ENCODE measurements around the gene GHRH.
A peak's percentile ranks its signal among the peaks of the same experiment; 100 is the strongest.

GHRH gene

GRCh38 chr20:37219751-37220668 lies 41.6 kb downstream of the GHRH start:
- H3K23ac ChIP-seq (ENCODE audit: low read length in 2 of 2) = no peak overlapping the region
- no peak overlapping the region for H4K8ac ChIP-seq (ENCODE audit: low read length)
- DNase-seq = no peak
- H2BK15ac ChIP-seq (ENCODE audit: low read depth, poor library complexity, severe bottlenecking) = no peak overlapping the region
- H2BK120ac ChIP-seq (ENCODE audit: low read depth, low read length) = no peak overlapping the region
- H2BK12ac ChIP-seq (ENCODE audit: low read length in 2 of 2) = no peak overlapping the region
- peaks cover 27 to 62% of the 10 kb centered on the region in 2 experiments for H3K36me3 ChIP-seq (ENCODE audit: control insufficient read depth in 1 of 2, insufficient read depth in 2 of 2, low read depth in 1 of 2, low read length in 2 of 2)
- H3K14ac ChIP-seq (ENCODE audit: low read length in 2 of 2) = no peak overlapping the region
- WGBS = 95% methylated on average over 7 of the region's 10 CpGs
- no peaks in the 10 kb centered on the region for H3K27me3 ChIP-seq (ENCODE audit: control insufficient read depth in 1 of 2, insufficient read depth in 1 of 2, low read length in 2 of 2)
- no peaks in the 10 kb centered on the region for H3K9me3 ChIP-seq (ENCODE audit: control insufficient read depth, low read length)
- no peak overlapping the region for H3K4me2 ChIP-seq (ENCODE audit: low read length, poor library complexity, severe bottlenecking)
- H3K18ac ChIP-seq (ENCODE audit: low read depth in 1 of 2, low read length in 2 of 2) = peak overlapping the region in 1 of 2 experiments; percentile 52
- H3K9ac ChIP-seq (ENCODE audit: low read length) = peak overlapping the region; percentile 58
- H3K4me1 ChIP-seq (ENCODE audit: control insufficient read depth, insufficient read depth, low read depth, low read length) = no peaks in the 10 kb centered on the region
- no peak overlapping the region for H2AK5ac ChIP-seq (ENCODE audit: low read length, severe bottlenecking)
- no peak overlapping the region for H3K27ac ChIP-seq (ENCODE audit: low read length, poor library complexity, severe bottlenecking)
- H3K79me1 ChIP-seq (replicated peaks; ENCODE audit: low read length, poor library complexity, severe bottlenecking) = peaks cover 29% of the 10 kb centered on the region
- no peak overlapping the region for H2AFZ ChIP-seq (ENCODE audit: low read depth, low read length)
- no peak overlapping the region for H3K4ac ChIP-seq (ENCODE audit: low read depth in 1 of 2, low read length in 2 of 2)
- H4K91ac ChIP-seq (ENCODE audit: low read length) = no peak overlapping the region
- H3K4me3 ChIP-seq (ENCODE audit: insufficient read depth in 1 of 2, low read depth in 1 of 2, low read length in 2 of 2) = no peak overlapping the region
- no peak overlapping the region for H2BK5ac ChIP-seq (ENCODE audit: low read depth, low read length, poor library complexity, severe bottlenecking)

GRCh38 chr20:37218976-37219375 lies 42.6 kb downstream of the GHRH start:
- H3K36me3 ChIP-seq (ENCODE audit: control insufficient read depth in 1 of 2, insufficient read depth in 2 of 2, low read depth in 1 of 2, low read length in 2 of 2) = peaks cover 27 to 62% of the 10 kb centered on the region in 2 experiments
- H2BK5ac ChIP-seq (ENCODE audit: low read depth, low read length, poor library complexity, severe bottlenecking) = no peak overlapping the region
- H3K27ac ChIP-seq (ENCODE audit: low read length, poor library complexity, severe bottlenecking) = no peak overlapping the region
- no peak overlapping the region for H3K9ac ChIP-seq (ENCODE audit: low read length)
- no peak overlapping the region for H2AK5ac ChIP-seq (ENCODE audit: low read length, severe bottlenecking)
- no peak for DNase-seq
- no peak overlapping the region for H3K4me2 ChIP-seq (ENCODE audit: low read length, poor library complexity, severe bottlenecking)
- no peak overlapping the region for H2BK15ac ChIP-seq (ENCODE audit: low read depth, poor library complexity, severe bottlenecking)
- no peak overlapping the region for H2AFZ ChIP-seq (ENCODE audit: low read depth, low read length)
- no peak overlapping the region for H3K4ac ChIP-seq (ENCODE audit: low read depth in 1 of 2, low read length in 2 of 2)
- no peak overlapping the region for H3K14ac ChIP-seq (ENCODE audit: low read length in 2 of 2)
- H4K91ac ChIP-seq (ENCODE audit: low read length) = no peak overlapping the region
- H4K8ac ChIP-seq (ENCODE audit: low read length) = no peak overlapping the region
- no peak overlapping the region for H3K23ac ChIP-seq (ENCODE audit: low read length in 2 of 2)
- no peak overlapping the region for H2BK120ac ChIP-seq (ENCODE audit: low read depth, low read length)
- WGBS = no CpG with 5 or more reads among the region's 4 CpGs
- peaks cover 24% of the 10 kb centered on the region for H3K79me1 ChIP-seq (replicated peaks; ENCODE audit: low read length, poor library complexity, severe bottlenecking)
- H3K4me3 ChIP-seq (ENCODE audit: insufficient read depth in 1 of 2, low read depth in 1 of 2, low read length in 2 of 2) = no peak overlapping the region
- no peak overlapping the region for H2BK12ac ChIP-seq (ENCODE audit: low read length in 2 of 2)
- no peaks in the 10 kb centered on the region for H3K27me3 ChIP-seq (ENCODE audit: control insufficient read depth in 1 of 2, insufficient read depth in 1 of 2, low read length in 2 of 2)
- H3K4me1 ChIP-seq (ENCODE audit: control insufficient read depth, insufficient read depth, low read depth, low read length) = no peaks in the 10 kb centered on the region
- no peaks in the 10 kb centered on the region for H3K9me3 ChIP-seq (ENCODE audit: control insufficient read depth, low read length)
- no peak overlapping the region for H3K18ac ChIP-seq (ENCODE audit: low read depth in 1 of 2, low read length in 2 of 2)

GRCh38 chr20:37218441-37218840 lies 43.2 kb downstream of the GHRH start:
- Histone ChIP-seq H3K4me3 (ENCODE audit: insufficient read depth in 1 of 2, low read depth in 1 of 2, low read length in 2 of 2) (no peak overlapping the region), H3K14ac (ENCODE audit: low read length in 2 of 2) (no peak overlapping the region), H3K27ac (ENCODE audit: low read length, poor library complexity, severe bottlenecking) (no peak overlapping the region), H2BK15ac (ENCODE audit: low read depth, poor library complexity, severe bottlenecking) (no peak overlapping the region), H3K4ac (ENCODE audit: low read depth in 1 of 2, low read length in 2 of 2) (no peak overlapping the region), H3K18ac (ENCODE audit: low read depth in 1 of 2, low read length in 2 of 2) (no peak overlapping the region), H3K23ac (ENCODE audit: low read length in 2 of 2) (no peak overlapping the region), H3K4me1 (ENCODE audit: control insufficient read depth, insufficient read depth, low read depth, low read length) (no peaks in the 10 kb centered on the region), H4K8ac (ENCODE audit: low read length) (no peak overlapping the region), H4K91ac (ENCODE audit: low read length) (no peak overlapping the region), H2BK5ac (ENCODE audit: low read depth, low read length, poor library complexity, severe bottlenecking) (no peak overlapping the region), H3K9me3 (ENCODE audit: control insufficient read depth, low read length) (no peaks in the 10 kb centered on the region), H3K9ac (ENCODE audit: low read length) (no peak overlapping the region), H3K36me3 (ENCODE audit: control insufficient read depth in 1 of 2, insufficient read depth in 2 of 2, low read depth in 1 of 2, low read length in 2 of 2) (peaks cover 25 to 62% of the 10 kb centered on the region in 2 experiments), H2BK12ac (ENCODE audit: low read length in 2 of 2) (no peak overlapping the region), H2AK5ac (ENCODE audit: low read length, severe bottlenecking) (no peak overlapping the region), H2BK120ac (ENCODE audit: low read depth, low read length) (no peak overlapping the region), H3K79me1 (replicated peaks; ENCODE audit: low read length, poor library complexity, severe bottlenecking) (peaks cover 21% of the 10 kb centered on the region), H3K4me2 (ENCODE audit: low read length, poor library complexity, severe bottlenecking) (no peak overlapping the region), H3K27me3 (ENCODE audit: control insufficient read depth in 1 of 2, insufficient read depth in 1 of 2, low read length in 2 of 2) (no peaks in the 10 kb centered on the region), H2AFZ (ENCODE audit: low read depth, low read length) (no peak overlapping the region)
- DNase-seq = no peak
- WGBS = 99% methylated on average over 4 of the region's 4 CpGs

- H3K27ac ChIP-seq (ENCODE audit: low read length, poor library complexity, severe bottlenecking) = no peak overlapping the region
- no peaks in the 10 kb centered on the region for H3K4me1 ChIP-seq (ENCODE audit: control insufficient read depth, insufficient read depth, low read depth, low read length)
- H3K9me3 ChIP-seq (ENCODE audit: control insufficient read depth, low read length) = no peaks in the 10 kb centered on the region
- peaks cover 19% of the 10 kb centered on the region for H3K79me1 ChIP-seq (replicated peaks; ENCODE audit: low read length, poor library complexity, severe bottlenecking)
- WGBS = 94% methylated on average over 6 of the region's 6 CpGs
- no peak overlapping the region for H3K14ac ChIP-seq (ENCODE audit: low read length in 2 of 2)
- H3K27me3 ChIP-seq (ENCODE audit: control insufficient read depth in 1 of 2, insufficient read depth in 1 of 2, low read length in 2 of 2) = no peaks in the 10 kb centered on the region
- no peak overlapping the region for H2BK15ac ChIP-seq (ENCODE audit: low read depth, poor library complexity, severe bottlenecking)
- no peak overlapping the region for H3K4ac ChIP-seq (ENCODE audit: low read depth in 1 of 2, low read length in 2 of 2)
- no peak overlapping the region for H4K8ac ChIP-seq (ENCODE audit: low read length)
- H2BK5ac ChIP-seq (ENCODE audit: low read depth, low read length, poor library complexity, severe bottlenecking) = no peak overlapping the region
- no peak overlapping the region for H3K23ac ChIP-seq (ENCODE audit: low read length in 2 of 2)
- H2AFZ ChIP-seq (ENCODE audit: low read depth, low read length) = no peak overlapping the region
- H3K18ac ChIP-seq (ENCODE audit: low read depth in 1 of 2, low read length in 2 of 2) = no peak overlapping the region
- no peak overlapping the region for H3K9ac ChIP-seq (ENCODE audit: low read length)
- H3K4me2 ChIP-seq (ENCODE audit: low read length, poor library complexity, severe bottlenecking) = no peak overlapping the region
- no peak for DNase-seq
- H2AK5ac ChIP-seq (ENCODE audit: low read length, severe bottlenecking) = no peak overlapping the region
- H3K4me3 ChIP-seq (ENCODE audit: insufficient read depth in 1 of 2, low read depth in 1 of 2, low read length in 2 of 2) = no peak overlapping the region
- peaks cover 38 to 84% of the 10 kb centered on the region in 2 experiments for H3K36me3 ChIP-seq (ENCODE audit: control insufficient read depth in 1 of 2, insufficient read depth in 2 of 2, low read depth in 1 of 2, low read length in 2 of 2)
- H4K91ac ChIP-seq (ENCODE audit: low read length) = no peak overlapping the region
- no peak overlapping the region for H2BK120ac ChIP-seq (ENCODE audit: low read depth, low read length)
- H2BK12ac ChIP-seq (ENCODE audit: low read length in 2 of 2) = no peak overlapping the region
These were observed 51.8 kb downstream of the GHRH start for GRCh38 chr20:37209661-37210314.

Measured in mesenchymal stem cell (in vitro differentiated cells and primary cell).